ENCODE measurements around the gene SNED1.

DNA sequence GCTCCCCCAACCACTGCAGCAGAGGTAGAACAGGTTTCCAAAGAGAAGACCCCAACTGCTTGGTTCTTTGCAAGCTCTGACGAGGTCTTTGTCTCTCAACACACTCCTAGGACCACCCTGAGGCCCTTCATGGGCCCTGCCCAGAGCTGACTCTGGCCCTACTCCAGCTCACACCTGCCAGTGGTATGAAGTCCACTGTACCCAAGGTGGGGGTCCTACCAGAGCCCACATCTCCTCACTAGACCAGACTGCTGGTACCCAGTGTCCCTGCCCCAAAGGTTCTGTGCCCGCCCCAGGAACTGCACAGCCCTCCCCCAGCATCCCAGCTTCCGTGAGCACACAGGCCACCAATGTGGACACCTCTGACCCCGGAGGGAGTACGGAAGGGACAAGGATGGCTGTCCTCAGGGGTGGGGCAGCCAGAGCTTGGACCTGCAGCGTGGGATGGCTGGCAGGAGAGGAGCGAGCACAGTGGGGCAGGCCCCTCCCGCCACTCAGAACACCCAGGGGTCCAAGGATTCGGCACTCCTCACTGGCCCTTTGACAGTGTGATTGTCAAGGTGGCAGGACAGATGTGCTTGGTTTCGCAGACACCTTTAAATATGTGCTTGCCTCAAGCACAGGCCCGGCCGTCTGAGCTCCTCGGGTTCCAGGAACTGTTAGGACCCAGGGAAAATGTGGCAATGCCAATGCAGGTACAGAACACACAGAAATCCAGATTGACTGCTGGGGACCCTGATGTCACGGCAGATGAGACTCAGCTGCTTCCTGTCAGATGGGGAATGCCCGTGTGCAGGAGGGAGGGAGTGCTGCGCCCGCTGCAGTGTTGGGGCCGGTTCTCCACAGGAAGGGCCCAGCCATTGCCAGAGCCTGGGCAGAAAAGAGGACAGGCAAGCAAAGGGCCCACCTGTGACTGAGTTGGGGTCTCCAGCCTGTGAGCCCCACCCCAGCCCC is 52.5 kb downstream of the SNED1 start:
- TF ChIP-seq ZNF302 (tag by site-specific recombination; IDR thresholded peaks at IDR 0.05; ENCODE audit: low read depth) (no peak), ZFHX2 (tag by site-specific recombination; conservative IDR thresholded peaks at IDR 0.05) (no peak), ZNF558 (tag by site-specific recombination; IDR thresholded peaks at IDR 0.05) (no peak), BCL11A (tag by site-specific recombination; IDR thresholded peaks at IDR 0.05; ENCODE audit: low read depth) (no peak), ZNF768 (tag by site-specific recombination; IDR thresholded peaks at IDR 0.05) (no peak), ZNF114 (tag by site-specific recombination; IDR thresholded peaks at IDR 0.05) (no peak), ZNF350 (tag by site-specific recombination; IDR thresholded peaks at IDR 0.05) (no peak)
- TF ChIP-seq, protein P1, sequence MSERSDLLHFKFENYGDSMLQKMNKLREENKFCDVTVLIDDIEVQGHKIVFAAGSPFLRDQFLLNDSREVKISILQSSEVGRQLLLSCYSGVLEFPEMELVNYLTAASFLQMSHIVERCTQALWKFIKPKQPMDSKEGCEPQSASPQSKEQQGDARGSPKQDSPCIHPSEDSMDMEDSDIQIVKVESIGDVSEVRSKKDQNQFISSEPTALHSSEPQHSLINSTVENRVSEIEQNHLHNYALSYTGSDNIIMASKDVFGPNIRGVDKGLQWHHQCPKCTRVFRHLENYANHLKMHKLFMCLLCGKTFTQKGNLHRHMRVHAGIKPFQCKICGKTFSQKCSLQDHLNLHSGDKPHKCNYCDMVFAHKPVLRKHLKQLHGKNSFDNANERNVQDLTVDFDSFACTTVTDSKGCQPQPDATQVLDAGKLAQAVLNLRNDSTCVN (tag by site-specific recombination; optimal IDR thresholded peaks at IDR 0.05), result no peak
- TF ChIP-seq, protein P2, sequence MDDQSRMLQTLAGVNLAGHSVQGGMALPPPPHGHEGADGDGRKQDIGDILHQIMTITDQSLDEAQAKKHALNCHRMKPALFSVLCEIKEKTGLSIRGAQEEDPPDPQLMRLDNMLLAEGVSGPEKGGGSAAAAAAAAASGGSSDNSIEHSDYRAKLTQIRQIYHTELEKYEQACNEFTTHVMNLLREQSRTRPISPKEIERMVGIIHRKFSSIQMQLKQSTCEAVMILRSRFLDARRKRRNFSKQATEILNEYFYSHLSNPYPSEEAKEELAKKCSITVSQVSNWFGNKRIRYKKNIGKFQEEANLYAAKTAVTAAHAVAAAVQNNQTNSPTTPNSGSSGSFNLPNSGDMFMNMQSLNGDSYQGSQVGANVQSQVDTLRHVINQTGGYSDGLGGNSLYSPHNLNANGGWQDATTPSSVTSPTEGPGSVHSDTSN (CRISPR knock-in tag; IDR thresholded peaks at IDR 0.05), result no peak
- TF ChIP-seq, protein P3, sequence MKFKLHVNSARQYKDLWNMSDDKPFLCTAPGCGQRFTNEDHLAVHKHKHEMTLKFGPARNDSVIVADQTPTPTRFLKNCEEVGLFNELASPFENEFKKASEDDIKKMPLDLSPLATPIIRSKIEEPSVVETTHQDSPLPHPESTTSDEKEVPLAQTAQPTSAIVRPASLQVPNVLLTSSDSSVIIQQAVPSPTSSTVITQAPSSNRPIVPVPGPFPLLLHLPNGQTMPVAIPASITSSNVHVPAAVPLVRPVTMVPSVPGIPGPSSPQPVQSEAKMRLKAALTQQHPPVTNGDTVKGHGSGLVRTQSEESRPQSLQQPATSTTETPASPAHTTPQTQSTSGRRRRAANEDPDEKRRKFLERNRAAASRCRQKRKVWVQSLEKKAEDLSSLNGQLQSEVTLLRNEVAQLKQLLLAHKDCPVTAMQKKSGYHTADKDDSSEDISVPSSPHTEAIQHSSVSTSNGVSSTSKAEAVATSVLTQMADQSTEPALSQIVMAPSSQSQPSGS (tag by site-specific recombination; IDR thresholded peaks at IDR 0.05; ENCODE audit: low read depth), result no peak
- TF ChIP-seq, protein P4, sequence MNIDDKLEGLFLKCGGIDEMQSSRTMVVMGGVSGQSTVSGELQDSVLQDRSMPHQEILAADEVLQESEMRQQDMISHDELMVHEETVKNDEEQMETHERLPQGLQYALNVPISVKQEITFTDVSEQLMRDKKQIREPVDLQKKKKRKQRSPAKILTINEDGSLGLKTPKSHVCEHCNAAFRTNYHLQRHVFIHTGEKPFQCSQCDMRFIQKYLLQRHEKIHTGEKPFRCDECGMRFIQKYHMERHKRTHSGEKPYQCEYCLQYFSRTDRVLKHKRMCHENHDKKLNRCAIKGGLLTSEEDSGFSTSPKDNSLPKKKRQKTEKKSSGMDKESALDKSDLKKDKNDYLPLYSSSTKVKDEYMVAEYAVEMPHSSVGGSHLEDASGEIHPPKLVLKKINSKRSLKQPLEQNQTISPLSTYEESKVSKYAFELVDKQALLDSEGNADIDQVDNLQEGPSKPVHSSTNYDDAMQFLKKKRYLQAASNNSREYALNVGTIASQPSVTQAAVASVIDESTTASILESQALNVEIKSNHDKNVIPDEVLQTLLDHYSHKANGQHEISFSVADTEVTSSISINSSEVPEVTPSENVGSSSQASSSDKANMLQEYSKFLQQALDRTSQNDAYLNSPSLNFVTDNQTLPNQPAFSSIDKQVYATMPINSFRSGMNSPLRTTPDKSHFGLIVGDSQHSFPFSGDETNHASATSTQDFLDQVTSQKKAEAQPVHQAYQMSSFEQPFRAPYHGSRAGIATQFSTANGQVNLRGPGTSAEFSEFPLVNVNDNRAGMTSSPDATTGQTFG (tag by site-specific recombination; IDR thresholded peaks at IDR 0.05; ENCODE audit: borderline replicate concordance), result no peak
- TF ChIP-seq, protein P5, sequence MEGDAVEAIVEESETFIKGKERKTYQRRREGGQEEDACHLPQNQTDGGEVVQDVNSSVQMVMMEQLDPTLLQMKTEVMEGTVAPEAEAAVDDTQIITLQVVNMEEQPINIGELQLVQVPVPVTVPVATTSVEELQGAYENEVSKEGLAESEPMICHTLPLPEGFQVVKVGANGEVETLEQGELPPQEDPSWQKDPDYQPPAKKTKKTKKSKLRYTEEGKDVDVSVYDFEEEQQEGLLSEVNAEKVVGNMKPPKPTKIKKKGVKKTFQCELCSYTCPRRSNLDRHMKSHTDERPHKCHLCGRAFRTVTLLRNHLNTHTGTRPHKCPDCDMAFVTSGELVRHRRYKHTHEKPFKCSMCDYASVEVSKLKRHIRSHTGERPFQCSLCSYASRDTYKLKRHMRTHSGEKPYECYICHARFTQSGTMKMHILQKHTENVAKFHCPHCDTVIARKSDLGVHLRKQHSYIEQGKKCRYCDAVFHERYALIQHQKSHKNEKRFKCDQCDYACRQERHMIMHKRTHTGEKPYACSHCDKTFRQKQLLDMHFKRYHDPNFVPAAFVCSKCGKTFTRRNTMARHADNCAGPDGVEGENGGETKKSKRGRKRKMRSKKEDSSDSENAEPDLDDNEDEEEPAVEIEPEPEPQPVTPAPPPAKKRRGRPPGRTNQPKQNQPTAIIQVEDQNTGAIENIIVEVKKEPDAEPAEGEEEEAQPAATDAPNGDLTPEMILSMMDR (tag by site-specific recombination; IDR thresholded peaks at IDR 0.05), result no peak
- TF ChIP-seq, protein P6, sequence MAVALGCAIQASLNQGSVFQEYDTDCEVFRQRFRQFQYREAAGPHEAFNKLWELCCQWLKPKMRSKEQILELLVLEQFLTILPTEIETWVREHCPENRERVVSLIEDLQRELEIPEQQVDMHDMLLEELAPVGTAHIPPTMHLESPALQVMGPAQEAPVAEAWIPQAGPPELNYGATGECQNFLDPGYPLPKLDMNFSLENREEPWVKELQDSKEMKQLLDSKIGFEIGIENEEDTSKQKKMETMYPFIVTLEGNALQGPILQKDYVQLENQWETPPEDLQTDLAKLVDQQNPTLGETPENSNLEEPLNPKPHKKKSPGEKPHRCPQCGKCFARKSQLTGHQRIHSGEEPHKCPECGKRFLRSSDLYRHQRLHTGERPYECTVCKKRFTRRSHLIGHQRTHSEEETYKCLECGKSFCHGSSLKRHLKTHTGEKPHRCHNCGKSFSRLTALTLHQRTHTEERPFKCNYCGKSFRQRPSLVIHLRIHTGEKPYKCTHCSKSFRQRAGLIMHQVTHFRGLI (tag by site-specific recombination; IDR thresholded peaks at IDR 0.05), result no peak
- TF ChIP-seq, protein P7, sequence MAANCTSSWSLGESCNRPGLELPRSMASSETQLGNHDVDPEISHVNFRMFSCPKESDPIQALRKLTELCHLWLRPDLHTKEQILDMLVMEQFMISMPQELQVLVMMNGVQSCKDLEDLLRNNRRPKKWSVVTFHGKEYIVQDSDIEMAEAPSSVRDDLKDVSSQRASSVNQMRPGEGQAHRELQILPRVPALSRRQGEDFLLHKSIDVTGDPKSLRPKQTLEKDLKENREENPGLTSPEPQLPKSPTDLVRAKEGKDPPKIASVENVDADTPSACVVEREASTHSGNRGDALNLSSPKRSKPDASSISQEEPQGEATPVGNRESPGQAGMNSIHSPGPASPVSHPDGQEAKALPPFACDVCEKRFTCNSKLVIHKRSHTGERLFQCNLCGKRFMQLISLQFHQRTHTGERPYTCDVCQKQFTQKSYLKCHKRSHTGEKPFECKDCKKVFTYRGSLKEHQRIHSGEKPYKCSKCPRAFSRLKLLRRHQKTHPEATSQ (tag by site-specific recombination; IDR thresholded peaks at IDR 0.05), result no peak
